ENCODE measurements around the gene BST1. TPM values are rescaled to one million over a fixed set of nuclear protein-coding genes. Genes with fewer than 3 reads are reported as not detected.

BST1 gene
- polyA plus RNA-seq, 1 of the 3 experiments (the other 2 are of a cell fraction) = 7.3 TPM

- H3K36me3 ChIP-seq (replicated peaks in 1 of 2; ENCODE audit: control insufficient read depth in 1 of 2, insufficient read depth in 2 of 2, low read length in 1 of 2) = peaks cover 0 to 10% of the 10 kb centered on the region in 2 experiments
- no peaks in the 10 kb centered on the region for H3K9me2 ChIP-seq
- H3K4me2 ChIP-seq = no peak overlapping the region
- no peak overlapping the region for H3K27ac ChIP-seq (ENCODE audit: low read depth in 2 of 2, low read length in 1 of 2)
- TF ChIP-seq TCF12 (IDR thresholded peaks at IDR 0.05) (no peak), JUND (IDR thresholded peaks at IDR 0.05) (no peak)
- TF ChIP-seq, protein P1, sequence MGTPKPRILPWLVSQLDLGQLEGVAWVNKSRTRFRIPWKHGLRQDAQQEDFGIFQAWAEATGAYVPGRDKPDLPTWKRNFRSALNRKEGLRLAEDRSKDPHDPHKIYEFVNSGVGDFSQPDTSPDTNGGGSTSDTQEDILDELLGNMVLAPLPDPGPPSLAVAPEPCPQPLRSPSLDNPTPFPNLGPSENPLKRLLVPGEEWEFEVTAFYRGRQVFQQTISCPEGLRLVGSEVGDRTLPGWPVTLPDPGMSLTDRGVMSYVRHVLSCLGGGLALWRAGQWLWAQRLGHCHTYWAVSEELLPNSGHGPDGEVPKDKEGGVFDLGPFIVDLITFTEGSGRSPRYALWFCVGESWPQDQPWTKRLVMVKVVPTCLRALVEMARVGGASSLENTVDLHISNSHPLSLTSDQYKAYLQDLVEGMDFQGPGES (IDR thresholded peaks at IDR 0.05; ENCODE audit: low read depth, low read length) = no peak
- H3K27me3 ChIP-seq (ENCODE audit: insufficient read depth) = no peaks in the 10 kb centered on the region
- no peak overlapping the region for H2AFZ ChIP-seq (ENCODE audit: low read depth)
- H3K9ac ChIP-seq = no peak overlapping the region
- 100% methylated on average over 1 of the region's 1 CpG for WGBS (ENCODE audit: low lambda C conversion rate)
- H3K4me3 ChIP-seq (ENCODE audit: low read depth in 2 of 2, low read length in 1 of 2) = no peak overlapping the region
- no peaks in the 10 kb centered on the region; the same call in 1 of the 2 replicates for H4K20me1 ChIP-seq (ENCODE audit: insufficient read depth)
- ChIA-PET CTCF (interaction anchor here (1.2 kb wide), 1 partner anchor 10 kb away, joined by 3 read pairs; no protein-coding TSS in a partner anchor), POLR2A (interaction anchor here (0.8 kb wide), 1 partner anchor 194 kb away, joined by 3 read pairs; no protein-coding TSS in a partner anchor)
- no peaks in the 10 kb centered on the region for H3K9me3 ChIP-seq
- DNase-seq = no peak
- H3F3A ChIP-seq (replicated peaks; ENCODE audit: insufficient read depth) = peaks cover 10% of the 10 kb centered on the region
- H3K79me2 ChIP-seq (ENCODE audit: insufficient read depth) = peaks cover 98% of the 10 kb centered on the region
- H3K4me1 ChIP-seq (ENCODE audit: control insufficient read depth in 1 of 2, insufficient read depth in 2 of 2, low read depth in 1 of 2, low read length in 1 of 2) = peaks cover 5 to 23% of the 10 kb centered on the region in 2 experiments
These were observed 29.5 kb upstream of the BST1 start for GRCh38 chr4:15673337-15673736.

GRCh38 chr4:15674046-15674445, 28.8 kb upstream of the BST1 start:
- ChIA-PET POLR2A (no interaction called here), CTCF (interaction anchor here (1.2 kb wide), 1 partner anchor 11 kb away, joined by 3 read pairs; no protein-coding TSS in a partner anchor)
- H3F3A ChIP-seq (replicated peaks; ENCODE audit: insufficient read depth) = peaks cover 10% of the 10 kb centered on the region
- no peaks in the 10 kb centered on the region for H3K9me2 ChIP-seq
- WGBS (ENCODE audit: low lambda C conversion rate) = 92% methylated on average over 2 of the region's 2 CpGs
- peaks cover 0 to 10% of the 10 kb centered on the region in 2 experiments for H3K36me3 ChIP-seq (replicated peaks in 1 of 2; ENCODE audit: control insufficient read depth in 1 of 2, insufficient read depth in 2 of 2, low read length in 1 of 2)
- no peaks in the 10 kb centered on the region for H3K9me3 ChIP-seq
- no peak overlapping the region for H3K4me2 ChIP-seq
- no peak overlapping the region for H2AFZ ChIP-seq (ENCODE audit: low read depth)
- H3K4me1 ChIP-seq (ENCODE audit: control insufficient read depth in 1 of 2, insufficient read depth in 2 of 2, low read depth in 1 of 2, low read length in 1 of 2) = peaks cover 7 to 17% of the 10 kb centered on the region in 2 experiments
- no peaks in the 10 kb centered on the region for H3K27me3 ChIP-seq (ENCODE audit: insufficient read depth)
- H3K79me2 ChIP-seq (ENCODE audit: insufficient read depth) = peaks cover 98% of the 10 kb centered on the region
- no peak for TF ChIP-seq POLR2AphosphoS5 (IDR thresholded peaks at IDR 0.05; ENCODE audit: low read depth, low read length)
- TF ChIP-seq CHD2 (IDR thresholded peaks at IDR 0.05; ENCODE audit: low read length, partially characterized antibody) = no peak
- TF ChIP-seq TAF1 (IDR thresholded peaks at IDR 0.05; ENCODE audit: borderline replicate concordance, low read depth, low read length) = no peak
- no peak for TF ChIP-seq MXI1 (IDR thresholded peaks at IDR 0.05; ENCODE audit: low read depth, low read length)
- no peak for TF ChIP-seq ELF1 (IDR thresholded peaks at IDR 0.05)
- TF ChIP-seq GABPA (IDR thresholded peaks at IDR 0.05; ENCODE audit: low read depth) = no peak
- no peak for TF ChIP-seq RAD21 (IDR thresholded peaks at IDR 0.05; ENCODE audit: low read length)
- TF ChIP-seq EZH2phosphoT487 (IDR thresholded peaks at IDR 0.05; ENCODE audit: borderline replicate concordance, low read depth) = no peak
- TF ChIP-seq, protein P2, sequence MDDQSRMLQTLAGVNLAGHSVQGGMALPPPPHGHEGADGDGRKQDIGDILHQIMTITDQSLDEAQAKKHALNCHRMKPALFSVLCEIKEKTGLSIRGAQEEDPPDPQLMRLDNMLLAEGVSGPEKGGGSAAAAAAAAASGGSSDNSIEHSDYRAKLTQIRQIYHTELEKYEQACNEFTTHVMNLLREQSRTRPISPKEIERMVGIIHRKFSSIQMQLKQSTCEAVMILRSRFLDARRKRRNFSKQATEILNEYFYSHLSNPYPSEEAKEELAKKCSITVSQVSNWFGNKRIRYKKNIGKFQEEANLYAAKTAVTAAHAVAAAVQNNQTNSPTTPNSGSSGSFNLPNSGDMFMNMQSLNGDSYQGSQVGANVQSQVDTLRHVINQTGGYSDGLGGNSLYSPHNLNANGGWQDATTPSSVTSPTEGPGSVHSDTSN (IDR thresholded peaks at IDR 0.05) = no peak
- TF ChIP-seq, protein P3, sequence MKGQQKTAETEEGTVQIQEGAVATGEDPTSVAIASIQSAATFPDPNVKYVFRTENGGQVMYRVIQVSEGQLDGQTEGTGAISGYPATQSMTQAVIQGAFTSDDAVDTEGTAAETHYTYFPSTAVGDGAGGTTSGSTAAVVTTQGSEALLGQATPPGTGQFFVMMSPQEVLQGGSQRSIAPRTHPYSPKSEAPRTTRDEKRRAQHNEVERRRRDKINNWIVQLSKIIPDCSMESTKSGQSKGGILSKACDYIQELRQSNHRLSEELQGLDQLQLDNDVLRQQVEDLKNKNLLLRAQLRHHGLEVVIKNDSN (IDR thresholded peaks at IDR 0.05; ENCODE audit: borderline replicate concordance, low read depth) = no peak
- TF ChIP-seq, protein P4, sequence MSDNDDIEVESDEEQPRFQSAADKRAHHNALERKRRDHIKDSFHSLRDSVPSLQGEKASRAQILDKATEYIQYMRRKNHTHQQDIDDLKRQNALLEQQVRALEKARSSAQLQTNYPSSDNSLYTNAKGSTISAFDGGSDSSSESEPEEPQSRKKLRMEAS (IDR thresholded peaks at IDR 0.05; ENCODE audit: low read depth) = no peak
- no peak overlapping the region for H3K27ac ChIP-seq (ENCODE audit: low read depth in 2 of 2, low read length in 1 of 2)
- DNase-seq = no peak
- no peak overlapping the region for H3K9ac ChIP-seq
- H3K4me3 ChIP-seq (ENCODE audit: low read depth in 2 of 2, low read length in 1 of 2) = no peak overlapping the region
- no peaks in the 10 kb centered on the region; the same call in 1 of the 2 replicates for H4K20me1 ChIP-seq (ENCODE audit: insufficient read depth)

Data from SK-N-SH (cell line).